ENCODE measurements around the gene PLCD1.

PLCD1 gene

GRCh38 chr3:38009807-38010591 is 19.4 kb downstream of the PLCD1 start:
- DNase-seq: no peak
- Histone ChIP-seq H3K9me3 (replicated peaks; ENCODE audit: insufficient read depth, low read length) (no peaks in the 10 kb centered on the region), H3K79me2 (ENCODE audit: low read length) (no peaks in the 10 kb centered on the region), H4K20me1 (ENCODE audit: insufficient read depth, low read length) (no peaks in the 10 kb centered on the region), H3K9me2 (replicated peaks; ENCODE audit: insufficient read depth, low read length) (no peaks in the 10 kb centered on the region), H3K9ac (ENCODE audit: low read length) (no peak overlapping the region), H2AFZ (ENCODE audit: low read length) (no peak overlapping the region), H3F3A (ENCODE audit: insufficient read depth, low read length) (no peaks in the 10 kb centered on the region), H3K27ac (ENCODE audit: low read length) (no peak overlapping the region), H3K4me3 (ENCODE audit: low read length) (no peak overlapping the region), H3K36me3 (replicated peaks; ENCODE audit: insufficient read depth, low read length) (no peaks in the 10 kb centered on the region), H3K4me1 (ENCODE audit: low read length) (no peaks in the 10 kb centered on the region), H3K27me3 (replicated peaks; ENCODE audit: insufficient read depth, low read length) (no peaks in the 10 kb centered on the region), H3K4me2 (ENCODE audit: low read depth, low read length) (no peak overlapping the region)
- TF ChIP-seq CTCF (IDR thresholded peaks at IDR 0.05; ENCODE audit: low read length): no peak
- TF ChIP-seq EZH2 (optimal IDR thresholded peaks at IDR 0.05; ENCODE audit: low read depth, low read length): no peak
- TF ChIP-seq EZH2phosphoT487 (IDR thresholded peaks at IDR 0.05; ENCODE audit: low read length): no peak

DNA sequence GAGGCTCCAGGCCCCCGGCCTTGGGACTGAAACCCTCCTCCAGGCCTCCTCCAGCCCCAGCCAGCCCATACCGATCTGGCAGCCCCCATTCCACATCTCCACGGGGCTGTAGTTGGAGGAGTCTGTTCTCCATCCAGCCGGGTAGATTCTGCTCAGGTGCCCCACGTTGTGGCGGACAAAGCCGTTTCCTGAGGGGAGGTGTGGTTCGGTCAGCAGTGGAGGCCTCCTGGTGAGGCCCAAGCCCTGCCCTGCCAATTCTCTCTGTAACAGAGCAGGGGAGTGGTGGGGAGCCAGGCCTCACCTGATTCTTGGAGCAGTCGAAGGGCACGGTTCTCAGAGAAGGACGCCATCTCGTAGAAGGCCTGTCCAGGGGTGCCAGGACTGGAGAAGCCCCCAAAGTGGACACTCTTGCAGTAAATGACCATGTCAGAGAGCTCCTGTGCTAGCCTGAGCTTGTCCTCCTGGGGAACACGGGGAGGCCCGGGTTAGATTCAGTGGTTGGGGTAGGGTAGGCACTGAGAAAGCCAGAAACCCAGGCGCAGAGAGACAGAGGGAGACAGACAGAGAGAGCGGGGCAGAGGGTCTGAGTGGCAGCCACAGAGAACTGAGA is 20.4 kb downstream of the PLCD1 start:
- H3K4me2 ChIP-seq (ENCODE audit: low read depth, low read length): no peak overlapping the region
- no peaks in the 10 kb centered on the region for H4K20me1 ChIP-seq (ENCODE audit: insufficient read depth, low read length)
- DNase-seq: no peak
- H3K27ac ChIP-seq (ENCODE audit: low read length): no peak overlapping the region
- H3K4me1 ChIP-seq (ENCODE audit: low read length): no peaks in the 10 kb centered on the region
- H3K9me2 ChIP-seq (replicated peaks; ENCODE audit: insufficient read depth, low read length): no peaks in the 10 kb centered on the region
- no peaks in the 10 kb centered on the region for H3K9me3 ChIP-seq (replicated peaks; ENCODE audit: insufficient read depth, low read length)
- no peak for TF ChIP-seq EZH2 (optimal IDR thresholded peaks at IDR 0.05; ENCODE audit: low read depth, low read length)
- TF ChIP-seq EZH2phosphoT487 (IDR thresholded peaks at IDR 0.05; ENCODE audit: low read length): no peak
- no peak for TF ChIP-seq CTCF (IDR thresholded peaks at IDR 0.05; ENCODE audit: low read length)
- no peak overlapping the region for H3K4me3 ChIP-seq (ENCODE audit: low read length)
- no peak overlapping the region for H3K9ac ChIP-seq (ENCODE audit: low read length)
- no peaks in the 10 kb centered on the region for H3F3A ChIP-seq (ENCODE audit: insufficient read depth, low read length)
- H2AFZ ChIP-seq (ENCODE audit: low read length): no peak overlapping the region
- H3K36me3 ChIP-seq (replicated peaks; ENCODE audit: insufficient read depth, low read length): no peaks in the 10 kb centered on the region
- no peaks in the 10 kb centered on the region for H3K27me3 ChIP-seq (replicated peaks; ENCODE audit: insufficient read depth, low read length)
- H3K79me2 ChIP-seq (ENCODE audit: low read length): no peaks in the 10 kb centered on the region

- Histone ChIP-seq H3F3A (ENCODE audit: insufficient read depth, low read length) (no peaks in the 10 kb centered on the region), H3K9me3 (replicated peaks; ENCODE audit: insufficient read depth, low read length) (no peaks in the 10 kb centered on the region), H3K27ac (ENCODE audit: low read length) (no peak overlapping the region), H3K4me3 (ENCODE audit: low read length) (no peak overlapping the region), H4K20me1 (ENCODE audit: insufficient read depth, low read length) (no peaks in the 10 kb centered on the region), H2AFZ (ENCODE audit: low read length) (no peak overlapping the region), H3K79me2 (ENCODE audit: low read length) (no peaks in the 10 kb centered on the region), H3K9me2 (replicated peaks; ENCODE audit: insufficient read depth, low read length) (no peaks in the 10 kb centered on the region), H3K27me3 (replicated peaks; ENCODE audit: insufficient read depth, low read length) (no peaks in the 10 kb centered on the region), H3K4me1 (ENCODE audit: low read length) (no peaks in the 10 kb centered on the region), H3K36me3 (replicated peaks; ENCODE audit: insufficient read depth, low read length) (no peaks in the 10 kb centered on the region), H3K4me2 (ENCODE audit: low read depth, low read length) (no peak overlapping the region), H3K9ac (ENCODE audit: low read length) (no peak overlapping the region)
- no peak for DNase-seq
- no peak for TF ChIP-seq CTCF (IDR thresholded peaks at IDR 0.05; ENCODE audit: low read length)
- no peak for TF ChIP-seq EZH2phosphoT487 (IDR thresholded peaks at IDR 0.05; ENCODE audit: low read length)
These were observed 21.2 kb downstream of the PLCD1 start for GRCh38 chr3:38008191-38008701.

Measured in MM.1S (cell line).